HG03342 (cell line): ENCODE results near the gene PATE4.
A peak's percentile ranks its signal among the peaks of the same experiment; 100 is the strongest.

Experiments used
- ATAC-seq: cut with Tn5 transposase; IDR thresholded peaks from one replicate; pipeline ENCODE4 v1.9.1; 2021; ENCODE audit warnings: mild to moderate bottlenecking, moderate library complexity; ENCODE audit not compliant: unreplicated experiment

PATE4 gene

DNA sequence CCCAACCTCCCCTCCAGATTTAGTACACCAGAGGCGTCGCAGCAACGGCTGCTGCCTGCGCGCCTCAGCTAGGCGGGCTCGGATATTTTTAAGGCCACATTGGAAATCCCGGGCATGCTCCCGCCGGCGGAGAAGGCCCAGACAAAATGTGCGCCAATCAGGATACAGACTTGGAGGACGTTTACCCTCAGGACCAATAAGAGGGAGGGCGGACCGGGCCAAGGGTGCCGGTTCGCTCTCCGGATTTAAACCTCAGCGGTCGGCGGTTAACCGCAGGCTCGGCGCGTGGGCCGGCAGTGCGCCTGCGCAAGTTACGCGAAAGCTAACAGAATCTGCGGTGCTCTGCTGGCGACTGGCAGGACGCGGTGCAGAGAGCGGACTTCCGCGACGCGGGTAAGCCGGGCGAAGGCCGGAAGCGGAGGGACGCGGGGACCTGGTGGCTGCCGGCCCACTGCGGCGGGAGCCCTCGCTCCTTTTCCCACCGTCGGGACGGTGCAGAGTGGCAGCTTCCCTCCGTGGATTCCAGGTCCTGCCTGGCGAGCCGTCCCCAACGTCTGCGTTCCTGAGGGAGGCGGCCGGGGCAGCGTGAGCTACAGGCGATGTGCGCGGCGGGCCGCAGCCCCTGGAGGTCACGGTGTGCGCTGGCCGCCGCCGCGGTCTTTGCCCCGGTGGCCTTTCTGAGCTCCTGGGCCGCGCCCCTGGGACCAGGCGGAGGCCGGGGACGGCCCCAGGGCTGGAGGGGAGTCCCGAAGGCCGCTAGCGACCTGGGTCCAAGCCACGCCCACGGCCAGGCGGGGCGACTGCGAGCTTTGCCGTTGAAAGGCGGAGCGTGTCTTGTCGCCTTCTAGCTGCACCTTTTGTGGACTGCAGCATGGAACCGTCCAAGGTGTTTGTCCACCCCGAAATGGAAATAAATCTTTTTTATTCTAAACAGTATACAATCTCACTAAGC, 54.5 kb downstream of the PATE4 start, which contains the start of gene HYLS1:
Gene HYLS1, plus strand, starts transcription at position 296 of the 952 bp plus-strand sequence. CDS start 11,701 bp downstream, outside the sequence.
- ATAC-seq: peak; percentile 88
